IMR-90 (cell line): Measurements from ENCODE around the gene LIPG. TPM values are rescaled to one million over a fixed set of nuclear protein-coding genes. Genes with fewer than 3 reads are reported as not detected.

Source experiments
- ATAC-seq: fragments of 200-7000 bp; cut with Tn5 transposase; 2 replicates; pipeline ENCODE4 v1.9.1; 2020; ENCODE audit warnings: low read depth, mild to moderate bottlenecking, moderate library complexity
- BruUV-seq: library from RNA; stranded (reverse); fragments of 400-500 nt; replicated peaks from 2 replicates; lab custom pipeline; 2021; lab: Mats Ljungman, UMichigan
- CTCF ChIA-PET: fragments of 300-600 bp; formaldehyde crosslinking; extraction: SDS; loops from one replicate; lab custom pipeline; 2021; ENCODE audit warnings: antibody characterized with exemption; lab: Yijun Ruan, JAX
- POLR2A ChIA-PET: fragments of 300-600 bp; sonication (Branson Sonifier 250); formaldehyde crosslinking; loops from one replicate; lab custom pipeline; 2022; ENCODE audit warnings: antibody characterized with exemption; ENCODE audit not compliant: unreplicated experiment; lab: Charles Lee
- DNase-seq: peaks from one replicate; pipeline ENCODE4 v3.0.0; 2013
- H2AFZ ChIP-seq: replicated peaks from 2 replicates; pipeline ENCODE3; 2013; ENCODE audit warnings: low read length, mild to moderate bottlenecking; ENCODE audit not compliant: poor library complexity
- H2AK5ac ChIP-seq: 2 replicates; pipeline ENCODE4 v1.6.1; 2013; ENCODE audit warnings: low read depth, low read length, inconsistent platforms
- H2AK9ac ChIP-seq: replicated peaks from 2 replicates; pipeline ENCODE3; 2013; ENCODE audit warnings: mild to moderate bottlenecking, low read depth, low read length, moderate library complexity; ENCODE audit not compliant: poor library complexity
- H2BK120ac ChIP-seq: 2 replicates; pipeline ENCODE4 v1.6.1; 2013; ENCODE audit warnings: low read depth, low read length, inconsistent platforms
- H2BK15ac ChIP-seq: 3 replicates; pipeline ENCODE4 v1.6.1; 2013; ENCODE audit warnings: low read depth, low read length, inconsistent platforms
- H2BK20ac ChIP-seq: 2 replicates; pipeline ENCODE4 v1.6.1; 2013; ENCODE audit warnings: low read depth, mild to moderate bottlenecking, inconsistent platforms, low read length, moderate library complexity
- H2BK5ac ChIP-seq: 2 replicates; pipeline ENCODE4 v1.6.1; 2013; ENCODE audit warnings: mild to moderate bottlenecking, low read depth, low read length, inconsistent platforms; ENCODE audit not compliant: poor library complexity, severe bottlenecking
- H3K14ac ChIP-seq: replicated peaks from 2 replicates; pipeline ENCODE4 v1.6.1; 2013; ENCODE audit warnings: low read depth, low read length, inconsistent platforms
- H3K18ac ChIP-seq: 2 replicates; pipeline ENCODE4 v1.6.1; 2013; ENCODE audit warnings: low read depth, low read length, control low read depth
- H3K23ac ChIP-seq: 2 replicates; pipeline ENCODE4 v1.6.1; 2013; ENCODE audit warnings: low read depth, low read length, inconsistent platforms
- H3K27ac ChIP-seq: 2 replicates; pipeline ENCODE4 v1.5.1; 2013; ENCODE audit warnings: mild to moderate bottlenecking, control low read depth, low read length; ENCODE audit not compliant: insufficient read depth
- H3K27me3 ChIP-seq: 2 replicates; pipeline ENCODE4 v1.6.1; 2013; ENCODE audit warnings: low read length; ENCODE audit not compliant: control insufficient read depth, insufficient read depth
- H3K36me3 ChIP-seq: 2 replicates; pipeline ENCODE4 v1.6.1; 2013; ENCODE audit warnings: low read length, mixed read lengths; ENCODE audit not compliant: control insufficient read depth, insufficient read depth
- H3K4ac ChIP-seq: 2 replicates; pipeline ENCODE4 v1.6.1; 2013; ENCODE audit warnings: low read depth, low read length, inconsistent platforms
- H3K4me1 ChIP-seq: 2 replicates; pipeline ENCODE4 v1.6.1; 2013; ENCODE audit warnings: low read length, mixed read lengths; ENCODE audit not compliant: control insufficient read depth, insufficient read depth
- H3K4me2 ChIP-seq: 2 replicates; pipeline ENCODE4 v1.6.1; 2013; ENCODE audit warnings: low read depth, mild to moderate bottlenecking, control low read depth, low read length, moderate library complexity
- H3K4me3 ChIP-seq: 2 replicates; pipeline ENCODE4 v1.5.1; 2013; ENCODE audit warnings: low read depth, mild to moderate bottlenecking, control low read depth, low read length, moderate library complexity; ENCODE audit not compliant: insufficient read depth
- H3K56ac ChIP-seq: 2 replicates; pipeline ENCODE4 v1.6.1; 2013; ENCODE audit warnings: low read length, inconsistent platforms; ENCODE audit not compliant: insufficient read depth; ENCODE audit errors: extremely low read depth
- H3K79me1 ChIP-seq, 2 experiments: 2 replicates each; pipeline ENCODE4 v1.6.1; 2013; ENCODE audit warnings: low read length in 2 of 2, inconsistent platforms in 1 of 2, low read depth in 1 of 2
- H3K9ac ChIP-seq: 2 replicates; pipeline ENCODE4 v1.6.1; 2013; ENCODE audit warnings: low read depth, low read length, control low read depth
- H3K9me1 ChIP-seq: 2 replicates; pipeline ENCODE4 v1.6.1; 2013; ENCODE audit warnings: low read length, inconsistent platforms; ENCODE audit not compliant: insufficient read depth
- H3K9me3 ChIP-seq: 2 replicates; pipeline ENCODE4 v1.6.1; 2013; ENCODE audit warnings: low read length; ENCODE audit not compliant: control insufficient read depth, insufficient read depth
- H4K20me1 ChIP-seq: 2 replicates; pipeline ENCODE4 v1.6.1; 2013; ENCODE audit warnings: low read length, inconsistent platforms; ENCODE audit not compliant: insufficient read depth
- H4K5ac ChIP-seq: 2 replicates; pipeline ENCODE4 v1.6.1; 2013; ENCODE audit warnings: mild to moderate bottlenecking, low read depth, low read length, control low read depth
- H4K8ac ChIP-seq, 2 experiments: 2 replicates each; pipeline ENCODE4 v1.6.1; 2013; ENCODE audit warnings: low read depth in 2 of 2, low read length in 2 of 2, control low read depth in 1 of 2, inconsistent platforms in 1 of 2
- H4K91ac ChIP-seq: 2 replicates; pipeline ENCODE4 v1.6.1; 2013; ENCODE audit warnings: low read depth, low read length, inconsistent platforms; ENCODE audit not compliant: insufficient read depth
- BHLHE40 ChIP-seq: fragments of 150-350 bp; IDR thresholded peaks from 2 replicates; pipeline ENCODE4 v1.6.1; 2016; ENCODE audit warnings: mild to moderate bottlenecking, low read depth, low read length
- CEBPB ChIP-seq: IDR thresholded peaks from 2 replicates; pipeline ENCODE4 v1.6.1; 2012; ENCODE audit warnings: low read depth, low read length, improper control_type of control experiment
- CHD1 ChIP-seq: IDR thresholded peaks from 2 replicates; pipeline ENCODE4 v1.6.1; 2012; ENCODE audit warnings: low read depth, low read length, improper control_type of control experiment
- MAZ ChIP-seq: IDR thresholded peaks from 2 replicates; pipeline ENCODE4 v1.6.1; 2012; ENCODE audit warnings: low read depth, mild to moderate bottlenecking, low read length, improper control_type of control experiment, moderate library complexity, borderline replicate concordance
- MXI1 ChIP-seq: IDR thresholded peaks from 2 replicates; pipeline ENCODE4 v1.6.1; 2012; ENCODE audit warnings: low read depth, mild to moderate bottlenecking, low read length, moderate library complexity, borderline replicate concordance
- NFE2L2 ChIP-seq: fragments of 150-350 bp; IDR thresholded peaks from 2 replicates; pipeline ENCODE4 v1.6.1; 2016; ENCODE audit warnings: low read depth, mild to moderate bottlenecking, low read length
- POLR2A ChIP-seq: IDR thresholded peaks from 2 replicates; pipeline ENCODE4 v1.6.1; 2012; ENCODE audit warnings: mild to moderate bottlenecking, low read depth, low read length
- RAD21 ChIP-seq: IDR thresholded peaks from 2 replicates; pipeline ENCODE4 v1.6.1; 2012; ENCODE audit warnings: low read length, improper control_type of control experiment
- RFX5 ChIP-seq: IDR thresholded peaks from 2 replicates; pipeline ENCODE4 v1.8.0; 2012; ENCODE audit warnings: low read depth, mild to moderate bottlenecking, low read length, moderate library complexity
- SMC3 ChIP-seq: fragments of 150-350 bp; IDR thresholded peaks from 2 replicates; pipeline ENCODE4 v1.6.1; 2016; ENCODE audit warnings: low read depth, mild to moderate bottlenecking, antibody characterized with exemption, low read length, moderate library complexity
- WGBS, 2 experiments: methylation state at CpG; one replicate each; pipeline versions ENCODE4 v1.1.5 to v1.1.7; 2013; ENCODE audit warnings: missing lambda C conversion rate in 2 of 2; ENCODE audit not compliant: insufficient read length in 1 of 2; ENCODE audit errors: extremely low coverage in 2 of 2; 5-methylcytosine and 5-hydroxymethylcytosine counted together
- dilution Hi-C: fragments of 300-500 bp; cut with HindIII; formaldehyde crosslinking; loops from one replicate; pipeline ENCODE4 v1.14.3; 2018; ENCODE audit warnings: low sequenced_read_pairs; ENCODE audit not compliant: unreplicated experiment
- in situ Hi-C: fragments of 300-500 bp; cut with MboI; formaldehyde crosslinking; loops from 3 replicates; pipeline ENCODE4 v1.14.3; 2019; ENCODE audit warnings: low sequenced_read_pairs, inconsistent platforms, mixed read lengths
- intact Hi-C: fragments of 100-400 bp; cut with micrococcal nuclease; formaldehyde crosslinking; loops from 2 replicates; pipeline ENCODE4 v1.10.0; 2022
- polyA plus RNA-seq, 3 experiments: library from polyadenylated mRNA; depleted of rRNA; stranded (reverse); fragments of >200 nt; gene quantifications; 2 replicates each; pipeline ENCODE4 v1.2.3, GENCODE V29; 2012; ENCODE audit warnings: low replicate concordance in 1 of 3
- total RNA-seq: library from RNA; depleted of rRNA; stranded (reverse); fragments of >200 nt; gene quantifications from 2 replicates; pipeline ENCODE4 v1.2.3, GENCODE V29; 2012
- TF ChIP-seq, protein P1 (sequence below): fragments of 150-350 bp; IDR thresholded peaks from 2 replicates; pipeline ENCODE4 v1.6.1; 2016; ENCODE audit warnings: low read depth, mild to moderate bottlenecking, low read length, moderate library complexity, borderline replicate concordance
- TF ChIP-seq, protein P2 (sequence below): conservative IDR thresholded peaks from 2 replicates; pipeline ENCODE4 v1.5.1; 2012; ENCODE audit warnings: mild to moderate bottlenecking, low read depth, low read length, improper control_type of control experiment

LIPG gene
- total and polyA plus RNA-seq, 2 of the 4 experiments (the other 2 are of a cell fraction) = under 0.01 to 0.14 TPM

DNA sequence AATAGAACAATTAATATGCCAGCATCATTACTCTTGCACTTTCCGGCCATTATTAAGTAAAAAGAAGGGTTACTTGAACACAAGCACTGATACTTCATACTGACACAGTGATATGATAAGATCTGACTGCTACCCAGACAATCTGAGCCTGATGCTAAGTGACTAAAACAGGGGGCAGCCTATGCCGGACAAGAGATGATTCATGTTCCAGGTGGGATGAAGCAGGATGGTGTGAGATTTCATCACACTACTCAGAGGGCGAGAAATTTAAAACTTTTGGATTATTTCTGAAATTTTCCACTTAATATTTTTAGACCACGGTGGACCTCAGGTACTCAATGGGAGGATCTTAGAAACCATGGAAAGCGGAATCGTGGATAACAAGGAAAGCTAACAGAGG lies 61.7 kb downstream of the LIPG start:
- no peak overlapping the region for H2AK5ac ChIP-seq
- no peak for TF ChIP-seq POLR2A
- no peak for TF ChIP-seq SMC3
- TF ChIP-seq, protein P1, sequence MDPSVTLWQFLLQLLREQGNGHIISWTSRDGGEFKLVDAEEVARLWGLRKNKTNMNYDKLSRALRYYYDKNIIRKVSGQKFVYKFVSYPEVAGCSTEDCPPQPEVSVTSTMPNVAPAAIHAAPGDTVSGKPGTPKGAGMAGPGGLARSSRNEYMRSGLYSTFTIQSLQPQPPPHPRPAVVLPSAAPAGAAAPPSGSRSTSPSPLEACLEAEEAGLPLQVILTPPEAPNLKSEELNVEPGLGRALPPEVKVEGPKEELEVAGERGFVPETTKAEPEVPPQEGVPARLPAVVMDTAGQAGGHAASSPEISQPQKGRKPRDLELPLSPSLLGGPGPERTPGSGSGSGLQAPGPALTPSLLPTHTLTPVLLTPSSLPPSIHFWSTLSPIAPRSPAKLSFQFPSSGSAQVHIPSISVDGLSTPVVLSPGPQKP = no peak
- TF ChIP-seq, protein P2, sequence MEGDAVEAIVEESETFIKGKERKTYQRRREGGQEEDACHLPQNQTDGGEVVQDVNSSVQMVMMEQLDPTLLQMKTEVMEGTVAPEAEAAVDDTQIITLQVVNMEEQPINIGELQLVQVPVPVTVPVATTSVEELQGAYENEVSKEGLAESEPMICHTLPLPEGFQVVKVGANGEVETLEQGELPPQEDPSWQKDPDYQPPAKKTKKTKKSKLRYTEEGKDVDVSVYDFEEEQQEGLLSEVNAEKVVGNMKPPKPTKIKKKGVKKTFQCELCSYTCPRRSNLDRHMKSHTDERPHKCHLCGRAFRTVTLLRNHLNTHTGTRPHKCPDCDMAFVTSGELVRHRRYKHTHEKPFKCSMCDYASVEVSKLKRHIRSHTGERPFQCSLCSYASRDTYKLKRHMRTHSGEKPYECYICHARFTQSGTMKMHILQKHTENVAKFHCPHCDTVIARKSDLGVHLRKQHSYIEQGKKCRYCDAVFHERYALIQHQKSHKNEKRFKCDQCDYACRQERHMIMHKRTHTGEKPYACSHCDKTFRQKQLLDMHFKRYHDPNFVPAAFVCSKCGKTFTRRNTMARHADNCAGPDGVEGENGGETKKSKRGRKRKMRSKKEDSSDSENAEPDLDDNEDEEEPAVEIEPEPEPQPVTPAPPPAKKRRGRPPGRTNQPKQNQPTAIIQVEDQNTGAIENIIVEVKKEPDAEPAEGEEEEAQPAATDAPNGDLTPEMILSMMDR = no peak
- TF ChIP-seq MAZ = no peak
- no peak for TF ChIP-seq MXI1
- no peak for TF ChIP-seq BHLHE40
- no peak for TF ChIP-seq NFE2L2
- TF ChIP-seq CEBPB = no peak
- no peak for TF ChIP-seq RFX5
- no peak for TF ChIP-seq CHD1
- no peak for TF ChIP-seq RAD21
- no peak overlapping the region for H2BK120ac ChIP-seq
- intact Hi-C loops = no loop called here
- no peak overlapping the region for H3K27ac ChIP-seq
- WGBS, 2 experiments = no CpG with 5 or more reads among the region's 6 CpGs
- H4K91ac ChIP-seq = no peak overlapping the region
- in situ Hi-C loops = no loop called here
- H2BK20ac ChIP-seq = no peak overlapping the region
- H3K79me1 ChIP-seq = no peaks in the 10 kb centered on the region
- no peak overlapping the region for H4K8ac ChIP-seq
- H3K4ac ChIP-seq = no peak overlapping the region
- H3K4me3 ChIP-seq = no peak overlapping the region
- no peak overlapping the region for H3K56ac ChIP-seq
- no peaks in the 10 kb centered on the region for H3K9me3 ChIP-seq
- dilution Hi-C loops = no loop called here
- H3K9me1 ChIP-seq = peaks cover 5% of the 10 kb centered on the region; the same call in 1 of the 2 replicates
- peaks cover 3% of the 10 kb centered on the region; the same call in 1 of the 2 replicates for H4K20me1 ChIP-seq
- no peak overlapping the region for H2AK9ac ChIP-seq
- H3K9ac ChIP-seq = no peak overlapping the region
- no peak overlapping the region for H3K18ac ChIP-seq
- H2AFZ ChIP-seq = no peak overlapping the region
- peaks cover 6% of the 10 kb centered on the region; the same call in 1 of the 2 replicates for H3K4me1 ChIP-seq
- H3K36me3 ChIP-seq = no peaks in the 10 kb centered on the region
- DNase-seq (no peak), ATAC-seq (no peak)
- no peak overlapping the region for H4K5ac ChIP-seq
- peaks cover 43% of the 10 kb centered on the region for H3K27me3 ChIP-seq
- no peak overlapping the region for H3K4me2 ChIP-seq
- ChIA-PET POLR2A (no interaction called here), CTCF (no interaction called here)
- H2BK5ac ChIP-seq = no peak overlapping the region
- no TSS peak for BruUV-seq
- H3K23ac ChIP-seq = no peak overlapping the region
- H2BK15ac ChIP-seq = no peak overlapping the region
- no peak overlapping the region for H3K14ac ChIP-seq
